Stimulated activated CD8-positive, alpha-beta memory T cell treated with anti-CD3 and anti-CD28 coated beads, Interleukin-7, amount 100 ng/mL, for 1 hour (primary cell): ENCODE data around the gene MYO1E.
"Not testable (repeated sequence)": the region's sequence is repeated elsewhere in the genome, so short reads cannot be mapped to it uniquely, and the experiment has no call there.

ENCODE experiments used
- DNase-seq, 2 donors: peaks; one replicate each; pipeline ENCODE4 v3.0.0-alpha.2; 2020; ENCODE audit warnings: low read depth in 2 of 2

MYO1E gene

GRCh38 chr15:59133929-59134427 is 238.7 kb downstream of the MYO1E start:
- no peak for DNase-seq

DNA sequence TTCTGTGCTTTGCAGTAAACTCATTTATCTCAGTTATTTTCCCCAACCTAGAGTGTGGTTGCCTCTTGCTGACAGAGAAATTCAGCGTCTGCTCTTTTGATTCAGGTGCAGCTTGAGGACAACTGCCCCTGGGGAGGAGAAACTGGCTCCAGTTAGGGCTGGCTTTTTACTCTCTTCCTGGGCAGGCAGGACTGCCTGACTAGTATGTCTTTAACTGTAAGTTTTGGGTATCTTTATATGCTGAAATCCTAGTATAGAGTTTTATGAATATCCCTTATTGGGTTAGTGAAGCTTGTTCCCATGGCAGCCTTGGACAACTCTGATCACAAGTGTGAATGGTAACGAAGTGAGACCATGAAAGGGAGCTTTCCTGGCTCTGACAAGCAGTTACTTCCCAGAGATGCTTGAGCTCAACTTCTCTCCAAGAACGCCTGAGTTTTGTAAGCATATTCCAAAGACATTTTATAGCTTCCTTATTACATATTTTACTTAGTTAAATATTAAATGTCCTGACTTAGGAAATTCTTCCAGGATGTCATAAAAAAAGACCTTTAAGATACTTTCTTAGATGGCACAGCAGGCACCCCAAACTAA is 240.6 kb downstream of the MYO1E start:
- DNase-seq = no peak

DNA sequence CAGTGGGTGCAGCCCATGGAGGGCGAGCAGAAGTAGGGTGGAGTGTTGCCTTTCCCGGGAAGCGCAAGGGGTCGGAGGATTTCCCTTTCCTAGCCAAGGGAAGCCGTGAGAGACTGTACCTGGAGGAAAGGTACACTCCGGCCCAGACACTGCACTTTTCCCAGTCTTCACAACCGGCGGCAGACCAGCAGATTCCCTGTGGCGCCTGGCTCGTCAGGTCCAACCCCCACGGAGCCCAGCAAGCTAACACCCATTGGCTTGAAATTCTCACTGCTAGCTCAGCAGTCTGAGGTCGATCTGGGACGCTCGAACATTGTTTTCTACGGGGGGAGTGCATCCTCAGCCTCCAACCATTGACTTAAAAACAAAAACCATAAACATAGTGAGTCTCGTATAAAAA is 241.2 kb downstream of the MYO1E start:
- DNase-seq = no peak

DNA sequence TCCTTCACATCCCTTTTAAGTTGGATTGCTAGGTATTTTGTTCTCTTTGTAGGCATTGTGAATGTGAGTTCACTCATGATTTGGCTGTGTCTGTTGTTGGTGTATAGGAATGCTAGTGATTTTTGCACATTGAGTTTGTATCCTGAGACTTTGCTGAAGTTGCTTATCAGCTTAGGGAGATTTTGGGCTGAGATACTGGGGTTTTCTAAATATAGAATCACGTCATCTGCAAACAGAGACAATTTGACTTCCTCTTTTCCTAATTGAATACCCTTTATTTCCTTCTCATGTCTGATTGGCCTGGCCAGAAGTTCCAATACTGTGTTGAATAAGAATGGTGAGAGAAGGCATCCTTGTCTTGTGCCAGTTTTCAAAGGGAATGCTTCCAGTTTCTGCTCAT is 245.4 kb downstream of the MYO1E start:
- not testable (repeated sequence) for DNase-seq

DNA sequence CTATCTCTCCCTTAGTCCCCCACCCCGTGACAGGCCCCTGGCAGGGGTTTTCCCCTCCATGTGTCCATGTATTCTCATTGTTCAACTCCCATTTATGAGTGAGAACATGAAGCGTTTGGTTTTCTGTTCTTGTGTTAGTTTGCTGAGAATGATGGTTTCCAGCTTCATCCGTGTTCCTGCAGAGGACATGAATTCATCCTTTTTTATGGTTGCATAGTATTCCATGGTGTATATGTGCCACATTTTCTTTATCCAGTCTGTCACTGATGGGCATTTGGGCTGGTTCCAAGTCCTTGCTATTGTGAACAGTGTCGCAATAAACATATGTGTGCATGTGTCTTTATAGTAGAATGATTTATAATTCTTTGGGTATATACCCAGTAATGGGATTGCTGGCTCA is 247.0 kb downstream of the MYO1E start:
- DNase-seq = not testable (repeated sequence)

DNA sequence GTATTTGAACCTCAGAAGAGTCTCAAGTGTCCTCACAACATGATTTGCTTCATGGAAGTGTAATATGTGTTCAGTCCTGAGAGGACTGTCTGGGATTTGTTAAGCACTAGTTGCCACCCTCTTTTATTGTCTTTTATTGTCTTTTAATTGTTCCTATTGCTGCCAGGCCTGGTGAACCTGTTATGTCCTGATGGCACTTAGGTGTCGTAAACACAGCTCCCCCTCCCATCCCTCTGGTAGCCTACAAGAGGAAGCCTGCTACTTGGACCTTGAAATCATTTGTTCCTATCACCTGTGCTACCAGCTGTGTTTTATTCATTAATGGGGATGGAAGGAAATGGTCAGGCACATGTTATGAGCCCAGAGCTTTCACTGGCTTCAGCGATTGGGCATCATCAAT is 248.4 kb downstream of the MYO1E start:
- DNase-seq = no peak

DNA sequence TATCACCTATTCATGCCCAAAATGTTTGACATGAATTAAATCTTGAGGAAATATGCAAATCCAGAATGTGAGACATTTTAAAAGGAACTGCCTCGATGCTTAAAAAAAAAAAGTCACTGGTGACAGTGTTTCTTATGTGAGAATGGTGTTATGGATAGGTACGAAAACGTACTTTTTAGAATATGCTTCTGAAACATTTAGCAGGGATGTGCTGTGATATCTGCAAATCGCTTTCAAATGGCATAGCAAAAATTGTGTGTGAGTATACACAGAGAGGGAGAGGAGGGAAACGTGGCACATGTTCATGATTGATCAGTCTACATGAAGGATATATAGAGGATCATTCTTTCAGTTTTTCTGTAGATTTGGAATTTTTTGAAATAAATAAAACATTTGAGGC is 251.7 kb downstream of the MYO1E start:
- DNase-seq = no peak

GRCh38 chr15:59119625-59120024 is 253.0 kb downstream of the MYO1E start:
- DNase-seq = no peak

DNA sequence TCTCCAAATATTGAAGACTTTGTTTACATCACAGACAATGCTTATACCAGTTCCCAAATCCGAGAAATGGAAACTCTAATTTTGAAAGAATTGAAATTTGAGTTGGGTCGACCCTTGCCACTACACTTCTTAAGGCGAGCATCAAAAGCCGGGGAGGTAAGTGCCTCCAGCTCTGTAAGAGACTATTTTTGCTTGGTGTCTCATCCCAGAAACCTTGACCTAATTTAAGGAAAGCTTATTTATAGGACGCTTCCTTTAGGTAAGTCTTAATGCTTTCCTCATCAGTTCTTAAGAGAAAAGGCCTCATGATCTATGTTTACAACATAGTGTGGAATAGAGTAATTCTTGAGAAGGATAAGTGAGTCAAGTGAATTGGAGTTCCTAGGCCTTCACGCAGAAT is 255.9 kb downstream of the MYO1E start:
- DNase-seq = no peak

GRCh38 chr15:59116141-59116540 is 256.5 kb downstream of the MYO1E start:
- no peak for DNase-seq

- no peak for DNase-seq
Measured at GRCh38 chr15:59115047-59115446, 257.6 kb downstream of the MYO1E start.

- no peak for DNase-seq
Measured at GRCh38 chr15:59111251-59111650, 261.4 kb downstream of the MYO1E start.

- no peak for DNase-seq
Measured at GRCh38 chr15:59105854-59106253, 266.8 kb downstream of the MYO1E start.

DNA sequence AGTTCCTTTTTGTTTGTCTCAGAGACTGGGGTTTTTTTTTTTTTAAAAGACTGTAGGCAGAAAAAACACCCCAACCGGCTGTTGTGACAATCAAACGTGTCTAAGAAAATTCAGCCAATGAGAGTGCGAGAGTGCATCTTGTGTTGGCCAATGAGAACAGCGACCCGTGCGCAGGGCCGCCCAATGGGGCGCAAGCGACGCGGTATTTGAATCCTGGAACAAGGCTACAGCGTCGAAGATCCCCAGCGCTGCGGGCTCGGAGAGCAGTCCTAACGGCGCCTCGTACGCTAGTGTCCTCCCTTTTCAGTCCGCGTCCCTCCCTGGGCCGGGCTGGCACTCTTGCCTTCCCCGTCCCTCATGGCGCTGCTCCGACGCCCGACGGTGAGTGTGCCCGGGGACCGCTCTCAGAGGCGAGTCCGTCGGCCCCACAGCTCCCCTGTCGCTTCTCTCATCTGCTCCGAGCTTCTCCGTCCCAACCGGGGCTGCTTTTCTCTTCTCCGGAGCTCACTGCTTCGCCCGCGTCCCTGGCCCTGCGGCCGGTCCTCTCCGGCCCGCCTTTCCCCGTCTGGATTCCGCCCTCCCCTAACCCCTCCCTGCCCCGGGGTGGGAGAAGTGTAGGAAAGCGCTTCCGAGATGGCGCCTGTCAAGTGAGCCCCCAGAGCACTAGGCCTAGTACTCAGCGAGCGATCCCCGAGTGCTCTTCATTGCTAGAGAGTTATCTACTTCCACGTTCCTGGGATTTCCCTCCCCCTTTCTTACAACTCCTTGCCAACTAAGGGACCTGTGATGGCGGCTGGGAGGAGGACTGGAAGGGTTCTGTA is 267.5 kb downstream of the MYO1E start, which contains the start of gene CCNB2:
Gene CCNB2 (plus strand): TSS at position 235 of the 821 bp plus-strand sequence. CDS start 123 bp downstream, at position 358.
- DNase-seq = peak; percentile 50 to 60

GRCh38 chr15:59104602-59104911 is 268.1 kb downstream of the MYO1E start:
- no peak for DNase-seq

GRCh38 chr15:59099162-59099685 is 273.4 kb downstream of the MYO1E start:
- DNase-seq = no peak

GRCh38 chr15:59096429-59096828 is 276.2 kb downstream of the MYO1E start:
- no peak for DNase-seq

DNA sequence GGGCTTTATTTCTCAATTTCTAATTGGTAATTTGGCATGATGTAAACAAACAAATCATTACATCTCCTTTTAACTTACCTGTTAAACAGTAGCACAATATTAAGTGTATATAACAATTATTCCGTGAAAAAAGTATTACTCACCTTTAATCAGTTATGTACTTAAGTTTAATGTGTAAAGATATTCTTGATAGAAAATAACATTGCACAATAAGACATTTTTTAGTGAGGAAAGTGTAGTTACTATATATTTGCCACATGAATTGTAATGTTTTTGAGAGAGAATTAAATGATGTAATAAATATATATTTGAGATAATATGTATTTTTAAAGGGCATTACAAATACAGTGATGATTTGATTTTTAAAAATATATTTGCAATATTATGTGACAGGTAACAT is 278.6 kb downstream of the MYO1E start:
- no peak for DNase-seq

DNA sequence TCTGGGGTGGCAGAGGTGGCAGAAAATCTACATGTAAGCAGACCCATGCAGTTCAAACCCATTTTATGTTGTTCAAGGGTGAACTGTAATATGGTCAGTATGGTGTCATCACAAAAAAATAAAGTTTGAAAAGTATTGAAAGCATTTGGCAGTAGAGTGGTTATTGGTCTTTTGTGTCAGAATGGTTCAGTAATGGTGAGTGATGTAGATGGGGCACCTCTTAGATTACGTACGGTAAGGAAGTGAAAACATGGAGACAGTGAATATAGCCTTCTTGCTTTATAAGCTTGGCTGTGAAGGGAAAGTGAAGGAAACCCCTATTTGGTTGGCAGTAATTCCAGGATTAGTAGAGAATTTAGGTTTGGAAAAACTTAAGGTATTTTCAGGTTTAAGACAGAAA is 284.9 kb downstream of the MYO1E start:
- no peak for DNase-seq
